ENCODE results near the gene OR2S2. TPM values are rescaled to one million over a fixed set of nuclear protein-coding genes. Genes with fewer than 3 reads are reported as not detected.

Gene OR2S2
- total RNA-seq, 1 donor from 2014 or later, result not detected

- H3K4me3 Mint-ChIP-seq, result no peak overlapping the region
- no peaks in the 10 kb centered on the region for H3K4me1 Mint-ChIP-seq
- H3K27ac ChIP-seq, result no peak overlapping the region
- no peak for TF ChIP-seq CTCF (IDR thresholded peaks at IDR 0.05)
- no peak for TF ChIP-seq EZH2phosphoT487 (IDR thresholded peaks at IDR 0.05)
- no peak for TF ChIP-seq EZH2 (IDR thresholded peaks at IDR 0.05)
- H3K9ac ChIP-seq, result no peak overlapping the region
- no peaks in the 10 kb centered on the region for H3F3A ChIP-seq (ENCODE audit: low read depth)
- no peaks in the 10 kb centered on the region for H3K79me2 ChIP-seq (ENCODE audit: low read depth)
- no peak for DNase-seq (ENCODE audit: low spot score)
- H2AFZ ChIP-seq (replicated peaks), result no peak overlapping the region
- peaks cover 6% of the 10 kb centered on the region for H3K27me3 ChIP-seq
- no peaks in the 10 kb centered on the region for H3K4me1 ChIP-seq
- no peak overlapping the region for H3K4me2 ChIP-seq
- no peak overlapping the region for H3K4me3 ChIP-seq
- peaks cover 2% of the 10 kb centered on the region for H3K27me3 Mint-ChIP-seq (ENCODE audit: insufficient read depth, low read depth)
- no peak overlapping the region for H3K27ac Mint-ChIP-seq
- H4K20me1 ChIP-seq (ENCODE audit: low read depth), result no peaks in the 10 kb centered on the region
- no peaks in the 10 kb centered on the region for H3K36me3 ChIP-seq
- no peaks in the 10 kb centered on the region for H3K36me3 Mint-ChIP-seq
- no peaks in the 10 kb centered on the region for H3K9me3 ChIP-seq (ENCODE audit: low read depth)
- no peaks in the 10 kb centered on the region for H3K9me3 Mint-ChIP-seq
Measured at GRCh38 chr9:35930521-35930920, 27.4 kb downstream of the OR2S2 start.

- Histone ChIP-seq H3K4me2 (no peak overlapping the region), H2AFZ (replicated peaks) (no peak overlapping the region), H3K4me3 (no peak overlapping the region)
Measured at GRCh38 chr9:35929453-35929718, 28.6 kb downstream of the OR2S2 start.

GRCh38 chr9:35928591-35929452, 29.1 kb downstream of the OR2S2 start:
- no peak for DNase-seq (ENCODE audit: low spot score)
- TF ChIP-seq EZH2phosphoT487 (IDR thresholded peaks at IDR 0.05) (no peak), EZH2 (IDR thresholded peaks at IDR 0.05) (no peak), CTCF (IDR thresholded peaks at IDR 0.05) (no peak)
- no peak overlapping the region for H3K27ac ChIP-seq
- no peaks in the 10 kb centered on the region for H3K36me3 ChIP-seq
- no peak overlapping the region for H3K4me2 ChIP-seq
- peaks cover 6% of the 10 kb centered on the region for H3K27me3 ChIP-seq
- Mint-ChIP-seq H3K27ac (no peak overlapping the region), H3K4me1 (peaks cover 9% of the 10 kb centered on the region), H3K36me3 (no peaks in the 10 kb centered on the region), H3K9me3 (no peaks in the 10 kb centered on the region), H3K4me3 (no peak overlapping the region), H3K27me3 (ENCODE audit: insufficient read depth, low read depth) (peaks cover 2% of the 10 kb centered on the region)
- no peak overlapping the region for H2AFZ ChIP-seq (replicated peaks)
- no peaks in the 10 kb centered on the region for H3K4me1 ChIP-seq
- H3F3A ChIP-seq (ENCODE audit: low read depth), result no peaks in the 10 kb centered on the region
- H3K9me3 ChIP-seq (ENCODE audit: low read depth), result no peaks in the 10 kb centered on the region
- no peak overlapping the region for H3K9ac ChIP-seq
- H3K79me2 ChIP-seq (ENCODE audit: low read depth), result no peaks in the 10 kb centered on the region
- no peaks in the 10 kb centered on the region for H4K20me1 ChIP-seq (ENCODE audit: low read depth)
- no peak overlapping the region for H3K4me3 ChIP-seq

More at GRCh38 chr9:35929453-35929718, 28.6 kb downstream of the OR2S2 start:
- Mint-ChIP-seq H3K27me3 (ENCODE audit: insufficient read depth, low read depth) (peaks cover 2% of the 10 kb centered on the region), H3K4me1 (peaks cover 3% of the 10 kb centered on the region), H3K36me3 (no peaks in the 10 kb centered on the region), H3K4me3 (no peak overlapping the region), H3K9me3 (no peaks in the 10 kb centered on the region), H3K27ac (no peak overlapping the region)
- H3K9me3 ChIP-seq (ENCODE audit: low read depth), result no peaks in the 10 kb centered on the region
- TF ChIP-seq EZH2 (IDR thresholded peaks at IDR 0.05) (no peak), CTCF (IDR thresholded peaks at IDR 0.05) (no peak), EZH2phosphoT487 (IDR thresholded peaks at IDR 0.05) (no peak)
- H3K27ac ChIP-seq, result no peak overlapping the region
- H3K27me3 ChIP-seq, result peaks cover 6% of the 10 kb centered on the region
- H3K9ac ChIP-seq, result no peak overlapping the region
- no peaks in the 10 kb centered on the region for H3K4me1 ChIP-seq
- no peaks in the 10 kb centered on the region for H4K20me1 ChIP-seq (ENCODE audit: low read depth)
- H3K79me2 ChIP-seq (ENCODE audit: low read depth), result no peaks in the 10 kb centered on the region
- no peaks in the 10 kb centered on the region for H3F3A ChIP-seq (ENCODE audit: low read depth)
- DNase-seq (ENCODE audit: low spot score), result no peak
- H3K36me3 ChIP-seq, result no peaks in the 10 kb centered on the region
